ENCODE measurements around the gene SF3A1. TPM values are rescaled to one million over a fixed set of nuclear protein-coding genes. Genes with fewer than 3 reads are reported as not detected.

The SF3A1 gene
- total and polyA plus RNA-seq, 2 of the 8 experiments (the other 6 are each of a cell fraction or from before 2014, with no cell fraction given) = 27.8 to 285 TPM

GRCh38 chr22:30294830-30295229, 61.9 kb downstream of the SF3A1 start (continued):
- TF ChIP-seq USF2 (IDR thresholded peaks at IDR 0.05; ENCODE audit: low read length) = no peak
- TF ChIP-seq RAD21 (IDR thresholded peaks at IDR 0.05 in 1 of 2, conservative IDR thresholded peaks at IDR 0.05 in 1 of 2; ENCODE audit: low read depth in 2 of 2, low read length in 2 of 2) = no peak
